Erythroblast (primary cell): Measurements from ENCODE around the gene TPM1.
A peak's percentile ranks its signal among the peaks of the same experiment; 100 is the strongest.

Source experiments
- DNase-seq, 2 experiments: peaks; one replicate each; lab custom pipeline; 2025; lab: John Stamatoyannopoulos, UW
- GATA1 ChIP-seq: IDR thresholded peaks from 2 replicates; pipeline ENCODE4 v1.6.1; 2011; ENCODE audit warnings: low read depth, mild to moderate bottlenecking, control low read depth, low read length, moderate library complexity
- POLR2A ChIP-seq: IDR thresholded peaks from 2 replicates; pipeline ENCODE4 v1.6.1; 2011; ENCODE audit warnings: mild to moderate bottlenecking, low read length

The TPM1 gene

DNA sequence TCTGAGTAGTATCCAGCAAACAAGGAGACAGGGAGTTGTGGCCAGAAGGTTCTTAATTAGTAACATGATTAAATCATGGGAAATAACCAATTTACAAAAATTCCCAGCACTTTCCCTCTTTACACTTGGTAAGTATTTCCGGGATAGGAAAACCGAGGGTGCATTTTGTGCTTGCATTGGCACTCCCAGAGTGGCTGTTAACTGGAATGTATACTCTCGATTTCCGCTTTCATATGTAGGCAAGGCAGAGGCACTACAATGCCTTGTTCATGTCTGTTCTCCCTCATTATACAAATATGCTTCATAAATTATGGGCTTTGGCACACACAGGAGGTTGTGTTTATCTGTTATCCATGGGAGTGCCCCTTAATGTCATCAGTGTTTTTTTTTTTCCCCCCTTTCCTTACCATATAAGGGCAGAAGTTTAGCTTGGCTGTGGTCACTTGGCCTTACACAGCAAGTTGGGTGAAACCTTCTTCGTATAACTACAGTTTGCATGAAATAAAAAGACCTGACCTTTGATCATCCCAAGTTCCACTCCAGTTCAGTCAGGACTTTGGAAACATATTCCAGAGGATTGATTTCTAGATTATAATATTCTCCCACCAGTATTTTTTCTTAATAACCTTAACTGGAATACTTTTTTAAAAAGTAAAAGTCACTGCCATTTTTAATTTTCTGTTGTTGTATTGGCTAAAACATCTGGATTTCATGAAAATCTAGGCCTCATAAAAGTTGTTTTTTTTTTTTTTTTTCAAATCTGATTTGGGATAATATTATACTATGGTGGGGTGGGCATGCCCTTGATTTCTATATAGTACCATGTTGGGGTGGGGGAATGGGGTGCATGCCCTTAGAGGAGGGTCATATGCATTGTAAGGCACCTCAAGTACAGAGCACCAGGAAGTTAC lies 8.9 kb downstream of the TPM1 start:
- DNase-seq, result peak; percentile 91 to 96
- TF ChIP-seq POLR2A, result peak; percentile 98
- no peak for TF ChIP-seq GATA1

DNA sequence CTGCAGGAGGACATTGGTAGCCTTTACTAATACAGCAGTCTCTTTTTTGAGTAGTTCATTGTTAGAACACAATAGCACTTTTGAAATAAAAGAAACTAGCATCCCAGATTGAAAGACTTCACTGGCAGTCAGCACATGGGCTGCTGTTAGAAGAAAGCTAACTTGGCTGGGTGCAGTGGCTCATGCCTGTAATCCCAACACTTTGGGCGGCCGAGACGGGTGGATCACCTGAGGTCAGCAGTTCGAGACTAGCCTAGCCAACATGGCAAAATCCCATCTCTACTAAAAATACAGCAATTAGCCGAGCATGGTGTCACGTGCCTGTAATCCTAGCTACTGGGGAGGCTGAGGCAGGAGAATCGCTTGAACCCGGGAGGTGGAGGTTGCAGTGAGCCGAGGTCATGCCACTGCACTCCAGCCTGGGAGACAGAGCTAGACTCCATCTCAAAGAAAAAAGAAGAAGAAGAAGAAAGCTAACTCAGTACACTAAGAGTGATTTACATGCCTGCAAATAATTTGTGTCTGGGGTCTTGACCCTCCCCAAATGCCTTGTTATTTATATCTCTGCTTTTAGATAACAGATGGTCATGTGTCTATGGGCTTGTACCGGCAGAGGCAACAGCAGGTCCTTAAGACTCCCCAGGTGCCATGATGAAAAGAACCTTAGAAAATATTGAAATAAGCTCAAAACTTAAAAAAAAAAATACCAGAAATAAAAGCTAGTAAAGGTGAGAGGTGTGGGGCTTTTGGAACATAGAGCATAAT lies 9.7 kb downstream of the TPM1 start:
- peak in 1 of 2 experiments; percentile 48 for DNase-seq
- TF ChIP-seq GATA1, result no peak
- no peak for TF ChIP-seq POLR2A

DNA sequence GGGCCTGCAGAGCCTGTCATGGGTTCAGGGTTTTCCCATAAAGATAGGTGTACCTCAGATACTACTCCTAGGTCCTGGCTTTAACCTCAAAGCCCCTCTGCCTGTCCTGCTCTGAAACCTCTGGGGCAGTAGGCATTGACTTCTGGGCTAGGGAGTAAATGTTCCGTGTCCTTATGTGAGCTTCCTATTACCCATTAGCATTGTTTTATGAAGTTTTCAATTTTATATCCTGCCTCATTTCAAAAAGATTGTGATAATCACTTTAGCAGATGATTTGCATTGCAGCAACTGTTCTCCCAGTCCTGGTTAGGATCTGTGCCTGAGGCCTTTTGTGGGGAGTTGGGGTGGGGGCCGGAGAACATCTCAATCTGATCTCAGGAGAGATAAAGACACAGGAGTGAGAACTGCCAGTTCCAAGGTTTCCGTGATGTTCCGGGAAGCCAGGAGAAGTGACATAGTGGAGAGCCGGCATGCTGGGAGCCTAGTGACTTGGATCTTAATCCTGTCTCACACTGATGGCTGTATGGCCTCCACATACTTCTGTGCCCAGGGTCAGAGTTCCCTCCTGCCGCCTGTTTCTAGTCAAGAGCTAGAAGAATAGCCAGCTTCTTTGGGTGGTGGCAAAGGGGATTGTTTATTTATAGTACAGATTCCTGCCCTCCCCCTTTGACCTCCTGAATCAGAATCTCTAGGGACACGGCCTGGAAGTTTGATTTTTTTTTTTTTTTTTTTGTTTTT lies 10.6 kb downstream of the TPM1 start:
- TF ChIP-seq GATA1 (no peak), POLR2A (no peak)
- DNase-seq, result peak in 1 of 2 experiments; percentile 31

DNA sequence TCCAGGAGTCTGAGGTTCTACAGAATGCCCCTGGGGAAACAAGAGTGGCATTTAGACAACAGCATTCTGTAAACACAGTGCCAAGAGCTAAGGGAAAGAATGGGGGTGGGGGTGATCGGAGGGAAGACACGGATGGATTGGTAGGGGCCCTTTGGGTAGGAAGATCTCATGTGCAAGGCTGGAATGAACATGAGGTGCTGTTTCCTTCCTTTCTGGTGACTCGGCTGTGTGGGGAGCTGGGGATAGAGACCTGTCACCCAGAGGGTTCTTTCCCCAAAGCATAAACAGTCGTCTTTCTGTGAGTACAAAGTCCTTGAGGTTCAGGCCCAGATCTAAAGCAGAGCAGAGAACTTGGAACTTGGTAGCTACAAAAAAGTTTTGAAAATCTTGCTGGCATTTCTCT lies 11.7 kb downstream of the TPM1 start:
- peak in 1 of 2 experiments; percentile 26 for DNase-seq
- TF ChIP-seq GATA1 (no peak), POLR2A (no peak)

DNA sequence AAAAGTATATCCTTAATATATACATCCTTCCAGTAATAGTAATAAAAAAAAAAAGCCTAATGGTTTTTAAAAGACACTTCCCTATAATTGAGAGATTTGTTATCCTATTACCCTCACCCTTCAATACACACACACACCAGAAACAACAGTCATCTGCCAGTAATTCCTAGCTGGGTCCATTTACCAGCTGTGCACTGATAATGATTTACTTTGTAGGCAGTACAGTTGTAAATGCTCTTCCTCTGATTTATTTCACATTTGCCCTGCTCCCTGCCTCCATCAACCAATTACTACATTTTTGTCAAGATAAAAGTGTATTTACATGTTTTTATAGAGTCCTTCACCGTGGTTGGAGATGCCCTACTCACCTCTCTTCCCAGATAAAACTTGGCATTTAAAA lies 12.4 kb downstream of the TPM1 start:
- peak in 1 of 2 experiments; percentile 14 for DNase-seq
- TF ChIP-seq GATA1 (no peak), POLR2A (no peak)

DNA sequence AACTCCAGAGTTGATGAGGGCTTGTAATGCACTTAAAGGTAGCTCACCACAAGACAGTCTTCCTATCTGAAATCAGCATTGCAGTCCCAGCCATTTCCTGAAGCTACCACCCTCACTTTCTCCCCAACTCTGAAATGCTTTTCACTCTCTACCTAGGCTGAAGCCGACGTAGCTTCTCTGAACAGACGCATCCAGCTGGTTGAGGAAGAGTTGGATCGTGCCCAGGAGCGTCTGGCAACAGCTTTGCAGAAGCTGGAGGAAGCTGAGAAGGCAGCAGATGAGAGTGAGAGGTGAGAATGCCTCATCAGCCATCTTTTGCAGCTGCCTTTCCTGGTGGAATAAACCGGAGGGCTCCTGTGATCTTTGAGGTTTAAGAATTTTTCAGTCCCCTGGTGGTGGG lies 14.3 kb downstream of the TPM1 start:
- TF ChIP-seq GATA1 (no peak), POLR2A (no peak)
- DNase-seq, result no peak

DNA sequence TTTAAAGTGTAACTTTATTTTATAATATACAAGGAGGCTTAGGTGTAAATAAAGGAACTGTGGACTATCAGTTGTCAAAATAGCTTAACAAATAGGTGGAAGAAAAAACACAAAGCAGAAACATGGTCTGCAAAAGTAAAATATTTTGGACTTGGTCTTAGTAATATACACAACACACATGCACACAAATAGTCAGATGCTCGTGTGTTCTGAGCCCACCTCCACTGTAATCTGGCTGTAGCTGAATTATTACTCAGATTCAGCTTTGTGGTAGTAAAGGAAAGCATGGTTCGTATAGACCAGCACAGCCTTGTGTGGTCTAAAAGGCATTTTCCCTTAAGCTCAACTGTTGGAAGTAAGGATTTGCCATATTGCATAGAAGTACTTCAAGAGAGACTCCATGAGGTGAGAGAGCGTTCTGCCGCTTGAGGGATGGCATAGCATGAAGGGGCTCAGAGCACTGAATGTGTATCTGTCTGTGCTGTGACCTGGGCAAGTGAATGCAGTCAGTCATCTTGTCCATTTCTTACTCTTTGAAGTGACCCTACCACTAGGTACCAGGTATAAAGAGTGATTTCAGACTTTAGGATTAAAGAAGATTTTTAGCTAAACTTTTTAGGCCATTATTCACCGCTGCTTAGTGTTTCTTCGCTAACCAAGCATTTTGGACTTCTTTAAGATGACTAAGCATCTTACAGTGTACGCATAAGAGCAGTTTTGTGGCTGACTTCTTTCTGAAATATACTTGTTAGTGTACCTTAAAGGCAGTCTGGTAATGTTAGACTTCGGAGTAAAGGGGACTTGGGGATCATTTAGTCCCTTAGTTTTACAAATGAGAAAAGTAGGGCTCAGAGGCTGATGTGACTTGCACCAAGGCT lies 15.2 kb downstream of the TPM1 start:
- TF ChIP-seq POLR2A, result no peak
- TF ChIP-seq GATA1, result no peak

DNA sequence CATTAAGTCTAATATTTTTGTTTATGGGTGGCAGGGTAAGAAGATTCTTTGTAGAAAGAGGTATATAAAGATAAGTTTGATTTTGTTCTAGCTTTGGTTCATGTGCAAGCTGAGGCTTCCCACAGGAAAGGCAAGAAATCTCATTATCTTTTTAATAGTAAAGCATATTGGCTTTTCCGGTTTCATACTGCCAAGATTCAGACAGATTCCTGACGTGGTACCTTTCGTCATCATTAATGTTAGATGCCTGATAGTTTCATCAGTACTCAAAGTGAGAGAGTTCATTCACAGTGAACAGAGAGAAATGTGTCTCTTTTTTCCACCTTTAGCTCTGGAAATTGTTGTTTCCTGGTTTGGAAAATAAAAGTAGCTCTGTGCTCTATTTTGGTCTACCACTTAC lies 16.5 kb downstream of the TPM1 start:
- DNase-seq, result no peak

More for the DNA sequence above, 15.2 kb downstream of the TPM1 start:
- DNase-seq, result no peak

DNA sequence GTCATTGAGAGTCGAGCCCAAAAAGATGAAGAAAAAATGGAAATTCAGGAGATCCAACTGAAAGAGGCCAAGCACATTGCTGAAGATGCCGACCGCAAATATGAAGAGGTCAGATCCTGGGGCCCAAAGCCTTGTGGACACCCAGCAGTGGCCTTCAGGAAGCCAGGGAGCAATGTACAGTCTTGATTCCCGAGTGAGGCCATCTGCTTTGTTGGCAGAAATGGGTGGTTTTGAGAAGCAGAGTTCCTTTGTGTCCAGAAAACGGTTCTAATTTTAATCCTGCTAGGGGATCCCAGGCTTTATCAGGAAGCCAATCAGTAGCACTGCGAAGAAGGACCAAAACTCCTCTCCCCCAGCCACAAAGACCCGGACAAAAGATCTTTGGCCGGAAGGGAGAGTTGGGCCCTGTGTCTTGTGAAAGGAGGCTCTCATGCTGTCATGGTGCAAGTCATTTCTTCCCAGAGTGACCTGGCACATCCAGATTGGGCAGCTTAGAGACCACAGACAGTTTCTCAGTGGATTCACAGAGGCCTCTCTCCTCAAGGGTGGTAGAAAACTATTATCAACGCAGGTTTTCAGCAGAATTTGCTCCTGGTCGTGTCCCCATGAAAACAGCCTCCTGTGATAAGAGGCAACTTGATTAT lies 17.1 kb downstream of the TPM1 start:
- DNase-seq, result no peak
- TF ChIP-seq GATA1, result no peak
- no peak for TF ChIP-seq POLR2A

More for the DNA sequence above, 16.5 kb downstream of the TPM1 start:
- TF ChIP-seq POLR2A (peak; percentile 1), GATA1 (no peak)

DNA sequence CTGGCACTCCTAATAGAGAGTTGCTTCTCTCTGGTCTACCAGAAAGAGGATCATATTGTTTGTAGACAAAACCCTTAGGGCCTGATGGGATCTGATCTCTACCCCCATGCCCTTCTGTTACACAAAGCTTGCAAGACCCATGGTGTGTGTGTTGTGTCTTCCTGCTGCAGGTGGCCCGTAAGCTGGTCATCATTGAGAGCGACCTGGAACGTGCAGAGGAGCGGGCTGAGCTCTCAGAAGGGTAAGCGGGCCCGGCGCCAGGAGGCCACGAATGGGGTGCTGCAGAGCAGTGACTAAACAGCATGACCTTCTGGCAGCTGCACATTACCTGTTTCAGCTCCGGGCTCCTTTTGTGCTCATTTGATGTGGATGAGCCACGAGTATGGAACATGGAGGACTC lies 18.2 kb downstream of the TPM1 start:
- DNase-seq, result no peak
- TF ChIP-seq POLR2A (no peak), GATA1 (no peak)

DNA sequence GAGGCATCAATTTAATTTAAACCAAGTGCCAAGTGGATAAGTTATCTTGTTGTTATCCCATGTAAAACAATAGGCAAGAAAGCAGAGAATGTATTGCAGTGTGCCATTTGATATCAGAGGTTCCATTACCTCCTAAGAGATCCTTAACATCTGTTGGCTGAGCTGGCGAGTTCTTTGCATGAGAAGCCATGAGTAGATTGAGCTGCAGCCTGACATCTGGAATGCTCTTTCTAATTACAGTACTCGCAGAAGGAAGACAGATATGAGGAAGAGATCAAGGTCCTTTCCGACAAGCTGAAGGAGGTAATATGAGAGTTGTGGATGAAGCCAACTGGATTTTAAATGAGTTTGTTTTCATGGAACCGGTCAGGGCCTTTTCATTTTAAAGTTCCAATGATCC lies 19.4 kb downstream of the TPM1 start:
- DNase-seq, result no peak
- TF ChIP-seq POLR2A, result no peak
- TF ChIP-seq GATA1, result no peak

DNA sequence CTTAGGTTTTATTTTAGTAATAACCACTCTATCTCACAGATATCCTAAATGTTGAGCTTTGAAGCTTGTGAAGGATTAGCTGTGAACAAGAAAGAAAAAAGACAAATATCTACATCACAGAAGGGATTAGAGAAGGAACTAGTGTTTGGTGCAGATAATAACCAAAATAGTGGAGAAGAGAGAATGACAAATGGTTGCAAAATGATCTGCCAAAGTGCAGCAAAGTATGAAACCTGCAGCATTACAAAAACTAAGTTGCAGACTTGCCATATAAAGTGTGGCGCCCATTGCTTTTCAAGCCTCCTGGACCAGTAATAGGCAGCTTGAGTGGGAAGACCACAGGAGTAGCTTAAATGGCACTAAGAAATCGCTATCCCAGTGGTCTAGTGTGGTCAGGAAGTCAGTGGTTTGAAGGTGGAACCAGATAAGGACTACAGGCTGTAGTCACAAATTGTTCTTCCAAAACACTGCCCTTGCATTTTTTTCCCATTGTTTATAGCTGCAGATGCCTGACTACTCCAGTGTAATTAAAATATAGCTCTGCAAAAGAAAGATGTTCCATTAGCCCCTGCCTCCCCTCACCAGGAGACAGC lies 20.7 kb downstream of the TPM1 start:
- no peak for TF ChIP-seq GATA1
- no peak for DNase-seq
